Vagina (tissue), 2 donors: ENCODE data around the gene DHFR. TPM values are rescaled to one million over a fixed set of nuclear protein-coding genes. Genes with fewer than 3 reads are reported as not detected.

Experiments used
- DNase-seq, 2 donors: peaks; one replicate each; pipeline ENCODE4 v3.0.0-alpha.2; 2017; ENCODE audit errors: extremely low spot score in 2 of 2
- H3K27ac ChIP-seq: fragments of 200-600 bp; sonication (generic); one replicate; pipeline ENCODE4 v1.5.1; 2019
- H3K27me3 ChIP-seq: fragments of 200-600 bp; sonication (generic); one replicate; pipeline ENCODE4 v1.5.1; 2019
- H3K36me3 ChIP-seq, 2 donors: fragments of 200-600 bp; sonication (generic); one replicate each; pipeline ENCODE4 v1.5.1; 2017 to 2019
- H3K4me1 ChIP-seq: fragments of 200-600 bp; sonication (generic); one replicate; pipeline ENCODE4 v1.5.1; 2019
- H3K4me3 ChIP-seq, 2 donors: fragments of 200-600 bp; sonication (generic); 1 replicate in 1 of 2; 2 replicates in 1 of 2; pipeline ENCODE4 v1.5.1; 2016 to 2019
- H3K9me3 ChIP-seq: fragments of 200-600 bp; sonication (generic); one replicate; pipeline ENCODE4 v1.5.1; 2019
- POLR2A ChIP-seq, 2 donors: fragments of 450-650 bp; IDR thresholded peaks; one replicate each; pipeline ENCODE4 v1.6.1; 2017; ENCODE audit warnings: antibody characterized with exemption in 2 of 2, mild to moderate bottlenecking in 2 of 2, moderate library complexity in 2 of 2
- POLR2AphosphoS5 ChIP-seq, 2 donors: sonication (generic); formaldehyde crosslinking; IDR thresholded peaks; one replicate each; pipeline ENCODE4 v1.9.0; 2017; ENCODE audit warnings: antibody characterized with exemption in 2 of 2, mild to moderate bottlenecking in 2 of 2, low read depth in 1 of 2; ENCODE audit not compliant: insufficient read depth in 1 of 2
- intact Hi-C: fragments of 100-400 bp; cut with DNase I; formaldehyde crosslinking; loops from one replicate; pipeline ENCODE4 v1.15.1; 2023
- total RNA-seq: library from RNA; depleted of rRNA; stranded (reverse); fragments of >200 nt; gene quantifications from one replicate; pipeline ENCODE4 v1.2.3, GENCODE V29; 2016
- TF ChIP-seq, protein P1 (sequence below), 3 experiments: fragments of 450-650 bp in 2 of 3; fragments of 200-600 bp in 1 of 3; sonication (generic) in 1 of 3; IDR thresholded peaks; one replicate each; pipeline ENCODE4 v1.5.1; 2017 to 2019; ENCODE audit warnings: antibody characterized with exemption in 3 of 3, mild to moderate bottlenecking in 2 of 3, moderate library complexity in 2 of 3

DHFR gene
- total RNA-seq, 1 donor from 2014 or later: 6.6 TPM

DNA sequence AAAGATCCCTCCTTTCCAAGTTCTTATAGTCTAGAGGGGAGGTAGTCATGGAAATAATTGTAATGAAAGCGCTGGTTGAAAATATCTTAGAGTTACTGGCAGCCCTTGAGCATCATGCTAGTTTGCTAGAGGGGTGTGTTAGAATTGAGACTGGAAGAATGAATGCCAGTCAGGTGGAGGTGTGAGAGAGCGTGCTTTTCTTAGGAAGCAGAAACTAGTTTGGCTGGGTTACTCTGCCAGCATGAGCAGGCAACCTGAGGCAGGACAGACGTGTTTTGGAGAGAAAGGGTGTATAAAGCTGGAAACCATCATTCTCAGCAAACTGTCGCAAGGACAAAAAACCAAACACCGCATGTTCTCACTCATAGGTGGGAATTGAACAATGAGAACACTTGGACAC, 43.6 kb upstream of the DHFR start:
- Histone ChIP-seq H3K4me3 (no peak overlapping the region), H3K4me1 (no peaks in the 10 kb centered on the region), H3K9me3 (no peaks in the 10 kb centered on the region), H3K36me3 (no peaks in the 10 kb centered on the region), H3K27me3 (no peaks in the 10 kb centered on the region), H3K27ac (no peak overlapping the region)
- no peak for DNase-seq
- intact Hi-C loops: no loop called here
- TF ChIP-seq POLR2A (IDR thresholded peaks at IDR 0.05): no peak
- TF ChIP-seq, protein P1, sequence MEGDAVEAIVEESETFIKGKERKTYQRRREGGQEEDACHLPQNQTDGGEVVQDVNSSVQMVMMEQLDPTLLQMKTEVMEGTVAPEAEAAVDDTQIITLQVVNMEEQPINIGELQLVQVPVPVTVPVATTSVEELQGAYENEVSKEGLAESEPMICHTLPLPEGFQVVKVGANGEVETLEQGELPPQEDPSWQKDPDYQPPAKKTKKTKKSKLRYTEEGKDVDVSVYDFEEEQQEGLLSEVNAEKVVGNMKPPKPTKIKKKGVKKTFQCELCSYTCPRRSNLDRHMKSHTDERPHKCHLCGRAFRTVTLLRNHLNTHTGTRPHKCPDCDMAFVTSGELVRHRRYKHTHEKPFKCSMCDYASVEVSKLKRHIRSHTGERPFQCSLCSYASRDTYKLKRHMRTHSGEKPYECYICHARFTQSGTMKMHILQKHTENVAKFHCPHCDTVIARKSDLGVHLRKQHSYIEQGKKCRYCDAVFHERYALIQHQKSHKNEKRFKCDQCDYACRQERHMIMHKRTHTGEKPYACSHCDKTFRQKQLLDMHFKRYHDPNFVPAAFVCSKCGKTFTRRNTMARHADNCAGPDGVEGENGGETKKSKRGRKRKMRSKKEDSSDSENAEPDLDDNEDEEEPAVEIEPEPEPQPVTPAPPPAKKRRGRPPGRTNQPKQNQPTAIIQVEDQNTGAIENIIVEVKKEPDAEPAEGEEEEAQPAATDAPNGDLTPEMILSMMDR (IDR thresholded peaks at IDR 0.05): no peak

- no peak overlapping the region for H3K27ac ChIP-seq
- no peak for DNase-seq
- TF ChIP-seq POLR2AphosphoS5 (IDR thresholded peaks at IDR 0.05; ENCODE audit: insufficient read depth in 1 of 2, low read depth in 1 of 2) (no peak), POLR2A (IDR thresholded peaks at IDR 0.05) (no peak)
- TF ChIP-seq, protein P1 (IDR thresholded peaks at IDR 0.05): no peak
Observed at GRCh38 chr5:80697100-80697499, 42.3 kb upstream of the DHFR start.

GRCh38 chr5:80696450-80696849, 41.7 kb upstream of the DHFR start:
- intact Hi-C loops: no loop called here
- DNase-seq: no peak

More at GRCh38 chr5:80697100-80697499, 42.3 kb upstream of the DHFR start:
- no peaks in the 10 kb centered on the region for H3K4me1 ChIP-seq
- intact Hi-C loops: no loop called here
- no peaks in the 10 kb centered on the region for H3K9me3 ChIP-seq
- H3K36me3 ChIP-seq: no peaks in the 10 kb centered on the region
- H3K27me3 ChIP-seq: no peaks in the 10 kb centered on the region
- H3K4me3 ChIP-seq: no peak overlapping the region

DNA sequence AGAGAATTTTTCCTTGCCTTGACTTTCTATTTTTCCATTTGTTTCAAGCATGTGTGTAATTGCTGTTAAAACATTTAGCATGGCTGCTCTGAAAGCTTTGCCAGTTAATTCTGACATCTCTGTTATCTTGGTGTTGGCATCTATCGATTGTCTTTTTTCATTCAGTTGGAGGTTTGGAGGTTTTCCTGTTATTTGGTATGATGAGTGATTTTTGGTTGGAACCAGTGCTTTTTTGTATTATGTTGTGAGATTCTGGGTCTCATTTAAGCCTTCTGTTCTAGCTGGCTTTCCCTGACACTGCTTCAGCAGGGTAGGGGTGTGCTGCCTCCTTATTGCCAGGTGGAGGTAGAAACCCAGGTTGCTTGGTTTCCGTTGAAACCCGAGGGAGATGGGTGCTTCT, 40.9 kb upstream of the DHFR start:
- no peak overlapping the region for H3K4me3 ChIP-seq
- H3K4me1 ChIP-seq: no peaks in the 10 kb centered on the region
- H3K36me3 ChIP-seq: no peaks in the 10 kb centered on the region
- DNase-seq: no peak
- intact Hi-C loops: no loop called here
- H3K27ac ChIP-seq: no peak overlapping the region
- H3K27me3 ChIP-seq: no peaks in the 10 kb centered on the region
- TF ChIP-seq POLR2A (IDR thresholded peaks at IDR 0.05): no peak
- no peak for TF ChIP-seq POLR2AphosphoS5 (IDR thresholded peaks at IDR 0.05; ENCODE audit: insufficient read depth in 1 of 2, low read depth in 1 of 2)
- TF ChIP-seq, protein P1 (IDR thresholded peaks at IDR 0.05): no peak
- H3K9me3 ChIP-seq: no peaks in the 10 kb centered on the region

More at GRCh38 chr5:80696450-80696849, 41.7 kb upstream of the DHFR start:
- H3K9me3 ChIP-seq: no peaks in the 10 kb centered on the region
- H3K4me3 ChIP-seq: no peak overlapping the region
- H3K36me3 ChIP-seq: no peaks in the 10 kb centered on the region
- no peak overlapping the region for H3K27ac ChIP-seq
- TF ChIP-seq, protein P1 (IDR thresholded peaks at IDR 0.05): no peak
- TF ChIP-seq POLR2AphosphoS5 (IDR thresholded peaks at IDR 0.05; ENCODE audit: insufficient read depth in 1 of 2, low read depth in 1 of 2): no peak
- TF ChIP-seq POLR2A (IDR thresholded peaks at IDR 0.05): no peak
- H3K4me1 ChIP-seq: no peaks in the 10 kb centered on the region
- H3K27me3 ChIP-seq: no peaks in the 10 kb centered on the region

DNA sequence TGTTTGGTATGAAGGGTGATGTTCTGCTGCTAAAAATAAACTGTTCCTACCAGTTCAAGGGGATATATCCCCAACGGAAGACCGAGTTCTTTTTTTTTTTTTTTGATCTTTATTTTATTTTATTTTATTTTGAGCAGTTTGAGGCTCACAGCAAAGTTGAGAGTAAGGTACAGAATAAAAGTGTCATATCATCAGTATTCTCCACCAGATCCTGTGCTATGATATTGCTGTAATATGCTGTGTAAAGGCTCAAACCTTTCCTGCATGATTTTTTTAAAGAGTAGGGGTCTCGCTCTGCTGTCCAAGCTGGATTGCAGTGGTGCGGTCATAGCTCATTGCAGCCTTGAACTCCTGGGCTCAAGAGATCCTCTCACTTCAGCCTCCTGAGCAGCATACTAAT, 34.8 kb upstream of the DHFR start:
- no peak for DNase-seq
- Histone ChIP-seq H3K36me3 (no peaks in the 10 kb centered on the region), H3K27ac (no peak overlapping the region), H3K4me3 (no peak overlapping the region), H3K27me3 (no peaks in the 10 kb centered on the region), H3K9me3 (no peaks in the 10 kb centered on the region), H3K4me1 (no peaks in the 10 kb centered on the region)
- intact Hi-C loops: no loop called here
- TF ChIP-seq POLR2A (IDR thresholded peaks at IDR 0.05): no peak
- no peak for TF ChIP-seq POLR2AphosphoS5 (IDR thresholded peaks at IDR 0.05; ENCODE audit: insufficient read depth in 1 of 2, low read depth in 1 of 2)
- TF ChIP-seq, protein P1 (IDR thresholded peaks at IDR 0.05): no peak
